Glomerular visceral epithelial cell (primary cell): ENCODE data around the gene WDR77.

Experiments
- DNase-seq: peaks from one replicate; pipeline ENCODE4 v3.0.0-alpha.2; 2016; ENCODE audit errors: extremely low spot score

Gene WDR77

DNA sequence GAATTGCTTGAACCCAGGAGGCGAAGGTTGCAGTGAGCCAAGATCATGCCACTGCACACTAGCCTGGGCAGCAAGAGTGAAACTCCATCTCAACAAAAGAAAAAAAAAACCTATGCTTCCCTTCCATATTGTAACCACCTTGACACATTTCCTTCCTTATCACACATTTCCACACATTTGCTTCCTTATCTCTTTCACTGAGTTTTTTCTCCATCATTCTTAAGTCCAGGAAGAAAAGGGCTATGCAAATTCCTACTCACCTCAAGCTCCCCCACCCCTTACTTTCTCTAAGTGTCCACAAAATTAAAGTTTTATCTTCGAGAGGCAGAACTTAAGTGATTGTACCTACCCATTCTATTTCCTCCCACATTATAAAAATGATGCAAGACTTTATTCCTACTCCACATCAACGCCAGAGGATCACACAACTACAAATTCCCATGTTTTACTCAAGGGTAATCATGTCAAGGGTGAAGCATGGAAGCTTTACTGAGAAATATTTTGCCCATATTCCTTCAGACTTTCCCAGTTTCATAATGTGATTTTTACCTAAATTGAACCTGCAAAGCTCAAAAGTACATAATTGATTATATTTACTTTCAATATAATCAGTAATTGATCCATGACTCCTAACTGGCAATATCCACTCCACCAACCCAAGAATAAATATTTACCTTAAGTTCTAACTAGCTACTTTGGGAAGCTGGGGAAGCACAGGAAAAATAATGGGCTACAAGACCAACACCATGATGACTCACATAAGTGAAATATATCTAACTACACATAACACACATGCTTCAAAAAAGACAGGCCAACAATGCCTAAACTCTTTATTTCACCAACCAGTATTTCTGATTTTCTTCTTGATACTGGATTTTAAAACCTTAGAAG is 9.3 kb downstream of the WDR77 start:
- no peak for DNase-seq

GRCh38 chr1:111436726-111437125 is 12.3 kb downstream of the WDR77 start:
- DNase-seq, result no peak

GRCh38 chr1:111424281-111424680 is 24.8 kb downstream of the WDR77 start:
- no peak for DNase-seq

GRCh38 chr1:111422546-111423391 is 26.3 kb downstream of the WDR77 start:
- peak; percentile 94 for DNase-seq

DNA sequence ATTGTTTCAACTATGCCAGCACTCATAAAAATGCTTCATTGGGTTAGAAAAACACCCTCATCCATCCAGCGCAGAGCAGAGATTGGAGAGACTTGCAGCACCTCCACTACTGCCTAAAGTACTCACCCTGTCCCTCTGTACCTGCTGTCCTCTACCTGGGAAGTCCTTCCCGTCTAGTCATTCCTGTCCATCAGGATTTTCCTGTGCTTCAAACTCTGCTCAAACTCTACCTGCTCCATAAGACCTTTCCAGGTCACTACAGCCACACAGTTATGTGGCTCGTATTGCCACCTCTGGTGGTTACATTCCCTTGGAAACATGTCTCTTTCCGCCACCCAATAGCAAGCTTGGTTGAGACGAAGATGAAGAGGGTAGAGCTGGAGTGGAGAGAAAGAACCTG is 28.7 kb downstream of the WDR77 start:
- no peak for DNase-seq

GRCh38 chr1:111419037-111419436 is 30.0 kb downstream of the WDR77 start:
- DNase-seq, result no peak

DNA sequence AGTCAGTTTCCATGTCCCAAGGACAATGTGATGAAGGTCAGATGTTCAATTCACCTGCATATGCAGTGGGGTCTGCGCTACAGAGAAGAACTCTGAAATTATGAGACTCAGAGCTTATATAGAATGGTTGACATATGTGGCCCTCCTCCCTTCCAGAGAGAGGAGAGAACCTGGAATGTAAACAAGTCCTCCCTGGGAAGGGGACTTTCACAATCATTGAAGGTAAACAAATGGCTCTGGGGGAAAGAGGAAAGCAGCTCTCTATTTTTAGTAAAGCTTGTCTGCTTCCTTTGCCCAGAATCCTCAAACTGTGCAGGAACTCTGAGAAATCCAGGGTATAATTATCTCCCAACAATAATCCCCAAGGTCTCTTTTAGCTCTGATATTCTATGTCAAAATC is 31.3 kb downstream of the WDR77 start:
- DNase-seq, result no peak

DNA sequence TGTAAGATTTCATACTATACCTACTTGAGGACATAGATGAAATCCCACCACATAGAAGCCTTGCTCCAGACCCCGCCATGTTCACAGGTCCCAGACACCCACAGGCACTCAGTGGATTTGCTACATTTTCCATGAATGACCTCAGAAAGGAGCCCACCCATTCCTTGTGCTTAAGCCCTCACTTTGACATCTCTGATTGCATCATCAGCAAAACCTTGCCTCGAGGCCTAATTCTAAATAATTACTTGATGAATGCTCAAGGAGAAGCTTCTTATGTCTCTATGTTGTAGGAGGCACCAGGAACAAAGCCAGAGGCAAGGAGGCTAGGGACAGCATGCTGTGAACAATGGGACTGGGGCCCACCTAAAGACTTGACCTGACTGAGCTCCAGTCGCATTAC is 33.6 kb downstream of the WDR77 start:
- DNase-seq, result no peak

DNA sequence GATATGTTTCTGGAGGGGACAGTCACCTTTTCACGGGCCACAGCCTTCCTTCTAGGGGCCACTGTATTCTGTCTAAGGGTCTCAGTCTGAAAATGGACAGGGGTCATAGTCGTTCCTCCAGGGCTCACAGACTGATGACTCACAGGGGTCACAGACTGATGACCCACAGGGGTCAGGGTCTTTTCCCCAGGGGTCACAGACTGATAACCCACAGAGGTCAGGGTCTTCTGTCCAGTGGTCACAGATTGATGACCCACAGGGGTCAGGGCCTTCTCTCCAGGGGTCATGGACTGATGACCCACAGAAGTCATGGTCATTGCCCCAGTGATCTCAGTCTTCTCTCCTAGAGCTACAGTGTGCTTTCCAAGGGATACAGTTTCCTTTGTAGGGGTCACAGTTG is 34.3 kb downstream of the WDR77 start:
- no peak for DNase-seq

- DNase-seq, result no peak
These were observed 36.2 kb downstream of the WDR77 start for GRCh38 chr1:111412839-111413238.

GRCh38 chr1:111407301-111407700 is 41.8 kb downstream of the WDR77 start:
- DNase-seq, result no peak

DNA sequence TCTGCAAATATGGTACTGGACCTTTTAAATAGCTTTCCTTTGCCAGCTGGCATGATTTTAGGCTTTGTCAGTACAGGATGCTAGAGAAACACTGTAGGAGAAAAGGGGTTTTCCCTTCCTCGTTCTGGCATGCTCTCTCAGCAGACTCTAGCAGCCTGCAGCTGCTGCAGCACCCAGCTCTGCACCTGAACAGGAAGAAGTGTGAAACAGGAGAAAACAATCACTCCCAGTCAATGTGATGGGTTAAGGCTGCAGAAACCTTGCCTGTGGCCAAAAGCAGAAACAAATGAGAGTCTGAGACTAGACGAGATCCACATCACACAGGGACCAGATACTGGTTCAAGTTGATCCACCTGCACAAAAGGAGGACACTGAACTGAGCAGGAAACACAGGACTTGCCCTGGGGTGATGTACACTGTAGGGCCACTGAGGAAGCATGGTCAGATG is 42.7 kb downstream of the WDR77 start:
- peak; percentile 33 for DNase-seq

- DNase-seq, result no peak
These were observed 44.5 kb downstream of the WDR77 start for GRCh38 chr1:111404588-111404987.

GRCh38 chr1:111402083-111402482 is 47.0 kb downstream of the WDR77 start:
- no peak for DNase-seq

GRCh38 chr1:111399792-111400610 is 49.1 kb downstream of the WDR77 start:
- peak; percentile 41 for DNase-seq

- no peak for DNase-seq
These were observed 56.6 kb downstream of the WDR77 start for GRCh38 chr1:111392460-111392945.

DNA sequence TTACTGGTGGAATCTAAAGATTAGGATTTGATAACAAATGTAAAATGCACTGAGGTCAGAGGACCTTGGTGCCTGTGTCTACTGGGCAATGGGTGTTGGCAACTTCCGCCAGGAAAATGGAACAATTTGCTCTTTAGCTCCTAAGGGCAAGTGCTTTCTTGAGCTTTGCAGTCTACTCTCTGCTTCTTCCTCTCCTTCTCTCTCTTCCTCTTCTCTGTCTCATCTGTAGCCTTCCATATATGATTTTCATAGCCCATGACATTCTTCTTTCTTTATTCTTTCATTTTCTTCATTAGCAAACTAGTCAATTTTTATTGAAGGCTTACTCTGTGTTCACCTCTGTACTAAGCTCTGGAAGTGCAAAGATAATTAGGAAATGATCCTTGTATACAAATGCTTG is 57.0 kb downstream of the WDR77 start:
- DNase-seq, result no peak
